AG10803 (cell line): ENCODE results near the gene SNCB.

ENCODE experiments used
- DNase-seq: peaks from one replicate; pipeline ENCODE4 v3.0.0; 2010; ENCODE audit warnings: low read depth
- H3K4me3 ChIP-seq: 2 replicates; pipeline ENCODE4 v1.5.1; 2011; ENCODE audit warnings: mild to moderate bottlenecking, low read length, control low read depth
- CTCF ChIP-seq: conservative IDR thresholded peaks from 2 replicates; pipeline ENCODE4 v1.5.1; 2011; ENCODE audit warnings: mild to moderate bottlenecking, low read length, control low read depth, inconsistent platforms

The SNCB gene

GRCh38 chr5:176674799-176675198, 44.5 kb upstream of the SNCB start:
- no peak overlapping the region for H3K4me3 ChIP-seq
- TF ChIP-seq CTCF: no peak
- no peak for DNase-seq

GRCh38 chr5:176673651-176674583, 43.6 kb upstream of the SNCB start:
- no peak overlapping the region for H3K4me3 ChIP-seq
- no peak for TF ChIP-seq CTCF
- DNase-seq: no peak

GRCh38 chr5:176671890-176672747, 41.8 kb upstream of the SNCB start:
- no peak overlapping the region for H3K4me3 ChIP-seq
- no peak for TF ChIP-seq CTCF
- DNase-seq: no peak

GRCh38 chr5:176671399-176671798, 41.1 kb upstream of the SNCB start:
- H3K4me3 ChIP-seq: no peak overlapping the region
- DNase-seq: no peak
- TF ChIP-seq CTCF: no peak

- DNase-seq: no peak
- TF ChIP-seq CTCF: no peak
Observed at GRCh38 chr5:176670449-176670848, 40.1 kb upstream of the SNCB start.

GRCh38 chr5:176667637-176668036, 37.3 kb upstream of the SNCB start:
- DNase-seq: no peak
- no peak overlapping the region for H3K4me3 ChIP-seq
- no peak for TF ChIP-seq CTCF

More at GRCh38 chr5:176670449-176670848, 40.1 kb upstream of the SNCB start:
- H3K4me3 ChIP-seq: no peak overlapping the region
